Caco-2 (cell line): ENCODE data around the gene ANK3. TPM values are rescaled to one million over a fixed set of nuclear protein-coding genes. Genes with fewer than 3 reads are reported as not detected.

Source experiments
- BruUV-seq: library from RNA; stranded (reverse); fragments of 400-500 nt; replicated peaks from 2 replicates; lab custom pipeline; 2021; lab: Mats Ljungman, UMichigan
- CTCF ChIA-PET: fragments of 300-600 bp; sonication (Branson Sonifier 250); formaldehyde crosslinking; loops from one replicate; lab custom pipeline; 2022; ENCODE audit warnings: antibody characterized with exemption; lab: Charles Lee
- POLR2A ChIA-PET: fragments of 300-600 bp; sonication (Branson Sonifier 250); formaldehyde crosslinking; loops from one replicate; lab custom pipeline; 2022; ENCODE audit warnings: antibody characterized with exemption; lab: Charles Lee
- DNase-seq, 2 experiments: peaks; one replicate each; pipeline versions ENCODE4 v3.0.0 to v3.0.0-alpha.2; 2020 to 2022
- H3K27me3 ChIP-seq: replicated peaks from 2 replicates; pipeline ENCODE4 v1.6.0; 2011; ENCODE audit warnings: low read length; ENCODE audit not compliant: control insufficient read depth, insufficient read depth
- H3K36me3 ChIP-seq: 2 replicates; pipeline ENCODE4 v1.5.1; 2011; ENCODE audit warnings: low read length; ENCODE audit not compliant: control insufficient read depth, insufficient read depth
- H3K4me1 ChIP-seq: fragments of 250-450 bp; sonication (Bioruptor Pico); 2 replicates; pipeline ENCODE4 v1.5.1; 2020; ENCODE audit warnings: mild to moderate bottlenecking
- H3K4me3 ChIP-seq: 2 replicates; pipeline ENCODE4 v1.5.1; 2011; ENCODE audit warnings: low read depth, mild to moderate bottlenecking, control low read depth, low read length
- H3K9me3 ChIP-seq: fragments of 250-450 bp; sonication (Bioruptor Pico); 2 replicates; pipeline ENCODE4 v1.5.1; 2020; ENCODE audit warnings: mild to moderate bottlenecking, moderate library complexity
- H3K27ac Mint-ChIP-seq: one replicate; pipeline ENCODE4 v1.8.0; 2022; ENCODE audit warnings: mixed read lengths; ENCODE audit not compliant: unreplicated experiment
- H3K27me3 Mint-ChIP-seq: one replicate; pipeline ENCODE4 v1.8.0; 2022; ENCODE audit warnings: mixed read lengths; ENCODE audit not compliant: insufficient read depth, unreplicated experiment
- H3K36me3 Mint-ChIP-seq: one replicate; pipeline ENCODE4 v1.8.0; 2022; ENCODE audit warnings: mild to moderate bottlenecking, mixed read lengths; ENCODE audit not compliant: insufficient read depth, unreplicated experiment
- H3K4me1 Mint-ChIP-seq: one replicate; pipeline ENCODE4 v1.8.0; 2022; ENCODE audit warnings: low read depth, mixed read lengths; ENCODE audit not compliant: unreplicated experiment
- H3K4me3 Mint-ChIP-seq: one replicate; pipeline ENCODE4 v1.8.0; 2022; ENCODE audit warnings: mild to moderate bottlenecking, moderate library complexity, mixed read lengths; ENCODE audit not compliant: unreplicated experiment
- H3K9me3 Mint-ChIP-seq: one replicate; pipeline ENCODE4 v1.8.0; 2022; ENCODE audit warnings: mixed read lengths; ENCODE audit not compliant: unreplicated experiment
- CTCF ChIP-seq, 2 experiments: fragments of 200-600 bp in 1 of 2; IDR thresholded peaks; 1 replicate in 1 of 2; 2 replicates in 1 of 2; pipeline versions ENCODE4 v1.5.1 to v1.8.0; 2011 to 2022; ENCODE audit warnings: antibody characterized with exemption in 1 of 2, control low read depth in 1 of 2, inconsistent platforms in 1 of 2, low read depth in 1 of 2, low read length in 1 of 2, mild to moderate bottlenecking in 1 of 2, moderate library complexity in 1 of 2; ENCODE audit not compliant: insufficient read depth in 1 of 2, severe bottlenecking in 1 of 2, unreplicated experiment in 1 of 2
- intact Hi-C: fragments of 100-400 bp; cut with micrococcal nuclease; formaldehyde crosslinking; loops from one replicate; pipeline ENCODE4 v1.10.0; 2022; ENCODE audit not compliant: unreplicated experiment
- total RNA-seq: library from RNA; stranded (reverse); gene quantifications from 2 replicates; pipeline ENCODE4 v1.2.3, GENCODE V29; 2022

The ANK3 gene
- total RNA-seq, 1 experiment from 2014 or later, result 46.7 TPM

- intact Hi-C loops, result no loop called here
- H3K36me3 ChIP-seq, result no peaks in the 10 kb centered on the region
- no TSS peak for BruUV-seq
- POLR2A ChIA-PET, result no interaction called here
- Mint-ChIP-seq H3K4me1 (peaks cover 13% of the 10 kb centered on the region), H3K27ac (no peak overlapping the region), H3K36me3 (no peaks in the 10 kb centered on the region), H3K9me3 (no peaks in the 10 kb centered on the region), H3K4me3 (no peak overlapping the region), H3K27me3 (no peaks in the 10 kb centered on the region)
- peaks cover 11% of the 10 kb centered on the region for H3K4me1 ChIP-seq
- no peak for DNase-seq
- no peaks in the 10 kb centered on the region for H3K27me3 ChIP-seq
- CTCF ChIA-PET, result no interaction called here
- no peak overlapping the region for H3K4me3 ChIP-seq
- no peaks in the 10 kb centered on the region for H3K9me3 ChIP-seq
- no peak for TF ChIP-seq CTCF (IDR thresholded peaks at IDR 0.05; ENCODE audit: insufficient read depth in 1 of 2, low read depth in 1 of 2, low read length in 1 of 2, severe bottlenecking in 1 of 2, unreplicated experiment in 1 of 2)
Measured at GRCh38 chr10:60043561-60044241, 346.0 kb downstream of the ANK3 start.

- H3K36me3 Mint-ChIP-seq, result no peaks in the 10 kb centered on the region
- H3K9me3 Mint-ChIP-seq, result no peaks in the 10 kb centered on the region
- Histone ChIP-seq H3K4me1 (peaks cover 10% of the 10 kb centered on the region), H3K4me3 (no peak overlapping the region), H3K9me3 (no peaks in the 10 kb centered on the region), H3K36me3 (no peaks in the 10 kb centered on the region), H3K27me3 (no peaks in the 10 kb centered on the region)
- peaks cover 13% of the 10 kb centered on the region for H3K4me1 Mint-ChIP-seq
- H3K4me3 Mint-ChIP-seq, result no peak overlapping the region
- CTCF ChIA-PET, result no interaction called here
- no peaks in the 10 kb centered on the region for H3K27me3 Mint-ChIP-seq
- BruUV-seq, result no TSS peak
- POLR2A ChIA-PET, result no interaction called here
- TF ChIP-seq CTCF (IDR thresholded peaks at IDR 0.05; ENCODE audit: insufficient read depth in 1 of 2, low read depth in 1 of 2, low read length in 1 of 2, severe bottlenecking in 1 of 2, unreplicated experiment in 1 of 2), result no peak
- no peak overlapping the region for H3K27ac Mint-ChIP-seq
- intact Hi-C loops, result no loop called here
- DNase-seq, result no peak
Measured at GRCh38 chr10:60042914-60043313, 346.8 kb downstream of the ANK3 start.

- no peaks in the 10 kb centered on the region for H3K9me3 ChIP-seq
- H3K4me1 ChIP-seq, result peaks cover 7% of the 10 kb centered on the region; the same call in 1 of the 2 replicates
- Mint-ChIP-seq H3K4me1 (peaks cover 13% of the 10 kb centered on the region), H3K4me3 (no peak overlapping the region), H3K36me3 (no peaks in the 10 kb centered on the region), H3K27ac (no peak overlapping the region), H3K27me3 (no peaks in the 10 kb centered on the region), H3K9me3 (no peaks in the 10 kb centered on the region)
- ChIA-PET CTCF (no interaction called here), POLR2A (no interaction called here)
- H3K27me3 ChIP-seq, result no peaks in the 10 kb centered on the region
- no TSS peak for BruUV-seq
- TF ChIP-seq CTCF (IDR thresholded peaks at IDR 0.05; ENCODE audit: insufficient read depth in 1 of 2, low read depth in 1 of 2, low read length in 1 of 2, severe bottlenecking in 1 of 2, unreplicated experiment in 1 of 2), result no peak
- DNase-seq, result no peak
- H3K36me3 ChIP-seq, result no peaks in the 10 kb centered on the region
- intact Hi-C loops, result no loop called here
- no peak overlapping the region for H3K4me3 ChIP-seq
Measured at GRCh38 chr10:60042262-60042661, 347.4 kb downstream of the ANK3 start.
